IMR-90 (cell line): ENCODE data around the gene NPEPPS. TPM values are rescaled to one million over a fixed set of nuclear protein-coding genes. Genes with fewer than 3 reads are reported as not detected.

ENCODE experiments used
- ATAC-seq: fragments of 200-7000 bp; cut with Tn5 transposase; 2 replicates; pipeline ENCODE4 v1.9.1; 2020; ENCODE audit warnings: low read depth, mild to moderate bottlenecking, moderate library complexity
- BruUV-seq: library from RNA; stranded (reverse); fragments of 400-500 nt; replicated peaks from 2 replicates; lab custom pipeline; 2021; lab: Mats Ljungman, UMichigan
- CTCF ChIA-PET: fragments of 300-600 bp; formaldehyde crosslinking; extraction: SDS; loops from one replicate; lab custom pipeline; 2021; ENCODE audit warnings: antibody characterized with exemption; lab: Yijun Ruan, JAX
- POLR2A ChIA-PET: fragments of 300-600 bp; sonication (Branson Sonifier 250); formaldehyde crosslinking; loops from one replicate; lab custom pipeline; 2022; ENCODE audit warnings: antibody characterized with exemption; ENCODE audit not compliant: unreplicated experiment; lab: Charles Lee
- DNase-seq: peaks from one replicate; pipeline ENCODE4 v3.0.0; 2013
- H2AFZ ChIP-seq: replicated peaks from 2 replicates; pipeline ENCODE3; 2013; ENCODE audit warnings: low read length, mild to moderate bottlenecking; ENCODE audit not compliant: poor library complexity
- H2AK5ac ChIP-seq: 2 replicates; pipeline ENCODE4 v1.6.1; 2013; ENCODE audit warnings: low read depth, low read length, inconsistent platforms
- H2AK9ac ChIP-seq: replicated peaks from 2 replicates; pipeline ENCODE3; 2013; ENCODE audit warnings: mild to moderate bottlenecking, low read depth, low read length, moderate library complexity; ENCODE audit not compliant: poor library complexity
- H2BK120ac ChIP-seq: 2 replicates; pipeline ENCODE4 v1.6.1; 2013; ENCODE audit warnings: low read depth, low read length, inconsistent platforms
- H2BK15ac ChIP-seq: 3 replicates; pipeline ENCODE4 v1.6.1; 2013; ENCODE audit warnings: low read depth, low read length, inconsistent platforms
- H2BK20ac ChIP-seq: 2 replicates; pipeline ENCODE4 v1.6.1; 2013; ENCODE audit warnings: low read depth, mild to moderate bottlenecking, inconsistent platforms, low read length, moderate library complexity
- H2BK5ac ChIP-seq: 2 replicates; pipeline ENCODE4 v1.6.1; 2013; ENCODE audit warnings: mild to moderate bottlenecking, low read depth, low read length, inconsistent platforms; ENCODE audit not compliant: poor library complexity, severe bottlenecking
- H3K14ac ChIP-seq: replicated peaks from 2 replicates; pipeline ENCODE4 v1.6.1; 2013; ENCODE audit warnings: low read depth, low read length, inconsistent platforms
- H3K18ac ChIP-seq: 2 replicates; pipeline ENCODE4 v1.6.1; 2013; ENCODE audit warnings: low read depth, low read length, control low read depth
- H3K23ac ChIP-seq: 2 replicates; pipeline ENCODE4 v1.6.1; 2013; ENCODE audit warnings: low read depth, low read length, inconsistent platforms
- H3K27ac ChIP-seq: 2 replicates; pipeline ENCODE4 v1.5.1; 2013; ENCODE audit warnings: mild to moderate bottlenecking, control low read depth, low read length; ENCODE audit not compliant: insufficient read depth
- H3K27me3 ChIP-seq: 2 replicates; pipeline ENCODE4 v1.6.1; 2013; ENCODE audit warnings: low read length; ENCODE audit not compliant: control insufficient read depth, insufficient read depth
- H3K36me3 ChIP-seq: 2 replicates; pipeline ENCODE4 v1.6.1; 2013; ENCODE audit warnings: low read length, mixed read lengths; ENCODE audit not compliant: control insufficient read depth, insufficient read depth
- H3K4ac ChIP-seq: 2 replicates; pipeline ENCODE4 v1.6.1; 2013; ENCODE audit warnings: low read depth, low read length, inconsistent platforms
- H3K4me1 ChIP-seq: 2 replicates; pipeline ENCODE4 v1.6.1; 2013; ENCODE audit warnings: low read length, mixed read lengths; ENCODE audit not compliant: control insufficient read depth, insufficient read depth
- H3K4me2 ChIP-seq: 2 replicates; pipeline ENCODE4 v1.6.1; 2013; ENCODE audit warnings: low read depth, mild to moderate bottlenecking, control low read depth, low read length, moderate library complexity
- H3K4me3 ChIP-seq: 2 replicates; pipeline ENCODE4 v1.5.1; 2013; ENCODE audit warnings: low read depth, mild to moderate bottlenecking, control low read depth, low read length, moderate library complexity; ENCODE audit not compliant: insufficient read depth
- H3K56ac ChIP-seq: 2 replicates; pipeline ENCODE4 v1.6.1; 2013; ENCODE audit warnings: low read length, inconsistent platforms; ENCODE audit not compliant: insufficient read depth; ENCODE audit errors: extremely low read depth
- H3K79me1 ChIP-seq, 2 experiments: 2 replicates each; pipeline ENCODE4 v1.6.1; 2013; ENCODE audit warnings: low read length in 2 of 2, inconsistent platforms in 1 of 2, low read depth in 1 of 2
- H3K9ac ChIP-seq: 2 replicates; pipeline ENCODE4 v1.6.1; 2013; ENCODE audit warnings: low read depth, low read length, control low read depth
- H3K9me1 ChIP-seq: 2 replicates; pipeline ENCODE4 v1.6.1; 2013; ENCODE audit warnings: low read length, inconsistent platforms; ENCODE audit not compliant: insufficient read depth
- H3K9me3 ChIP-seq: 2 replicates; pipeline ENCODE4 v1.6.1; 2013; ENCODE audit warnings: low read length; ENCODE audit not compliant: control insufficient read depth, insufficient read depth
- H4K20me1 ChIP-seq: 2 replicates; pipeline ENCODE4 v1.6.1; 2013; ENCODE audit warnings: low read length, inconsistent platforms; ENCODE audit not compliant: insufficient read depth
- H4K5ac ChIP-seq: 2 replicates; pipeline ENCODE4 v1.6.1; 2013; ENCODE audit warnings: mild to moderate bottlenecking, low read depth, low read length, control low read depth
- H4K8ac ChIP-seq, 2 experiments: 2 replicates each; pipeline ENCODE4 v1.6.1; 2013; ENCODE audit warnings: low read depth in 2 of 2, low read length in 2 of 2, control low read depth in 1 of 2, inconsistent platforms in 1 of 2
- H4K91ac ChIP-seq: 2 replicates; pipeline ENCODE4 v1.6.1; 2013; ENCODE audit warnings: low read depth, low read length, inconsistent platforms; ENCODE audit not compliant: insufficient read depth
- CEBPB ChIP-seq: IDR thresholded peaks from 2 replicates; pipeline ENCODE4 v1.6.1; 2012; ENCODE audit warnings: low read depth, low read length, improper control_type of control experiment
- CHD1 ChIP-seq: IDR thresholded peaks from 2 replicates; pipeline ENCODE4 v1.6.1; 2012; ENCODE audit warnings: low read depth, low read length, improper control_type of control experiment
- CTCF ChIP-seq: conservative IDR thresholded peaks from 2 replicates; pipeline ENCODE4 v1.5.1; 2012; ENCODE audit warnings: mild to moderate bottlenecking, low read depth, low read length, improper control_type of control experiment
- ELK1 ChIP-seq: fragments of 150-350 bp; IDR thresholded peaks from 2 replicates; pipeline ENCODE4 v1.6.1; 2016; ENCODE audit warnings: low read depth, mild to moderate bottlenecking, low read length, moderate library complexity, borderline replicate concordance
- FOS ChIP-seq: fragments of 150-350 bp; IDR thresholded peaks from 2 replicates; pipeline ENCODE4 v1.6.1; 2016; ENCODE audit warnings: low read depth, low read length
- MAZ ChIP-seq: IDR thresholded peaks from 2 replicates; pipeline ENCODE4 v1.6.1; 2012; ENCODE audit warnings: low read depth, mild to moderate bottlenecking, low read length, improper control_type of control experiment, moderate library complexity, borderline replicate concordance
- MXI1 ChIP-seq: IDR thresholded peaks from 2 replicates; pipeline ENCODE4 v1.6.1; 2012; ENCODE audit warnings: low read depth, mild to moderate bottlenecking, low read length, moderate library complexity, borderline replicate concordance
- POLR2A ChIP-seq: IDR thresholded peaks from 2 replicates; pipeline ENCODE4 v1.6.1; 2012; ENCODE audit warnings: mild to moderate bottlenecking, low read depth, low read length
- RAD21 ChIP-seq: IDR thresholded peaks from 2 replicates; pipeline ENCODE4 v1.6.1; 2012; ENCODE audit warnings: low read length, improper control_type of control experiment
- RCOR1 ChIP-seq: IDR thresholded peaks from 2 replicates; pipeline ENCODE4 v1.6.1; 2012; ENCODE audit warnings: mild to moderate bottlenecking, low read length, improper control_type of control experiment; ENCODE audit not compliant: insufficient replicate concordance
- RFX5 ChIP-seq: IDR thresholded peaks from 2 replicates; pipeline ENCODE4 v1.8.0; 2012; ENCODE audit warnings: low read depth, mild to moderate bottlenecking, low read length, moderate library complexity
- SMC3 ChIP-seq: fragments of 150-350 bp; IDR thresholded peaks from 2 replicates; pipeline ENCODE4 v1.6.1; 2016; ENCODE audit warnings: low read depth, mild to moderate bottlenecking, antibody characterized with exemption, low read length, moderate library complexity
- WGBS, 2 experiments: methylation state at CpG; one replicate each; pipeline versions ENCODE4 v1.1.5 to v1.1.7; 2013; ENCODE audit warnings: missing lambda C conversion rate in 2 of 2; ENCODE audit not compliant: insufficient read length in 1 of 2; ENCODE audit errors: extremely low coverage in 2 of 2; 5-methylcytosine and 5-hydroxymethylcytosine counted together
- dilution Hi-C: fragments of 300-500 bp; cut with HindIII; formaldehyde crosslinking; loops from one replicate; pipeline ENCODE4 v1.14.3; 2018; ENCODE audit warnings: low sequenced_read_pairs; ENCODE audit not compliant: unreplicated experiment
- in situ Hi-C: fragments of 300-500 bp; cut with MboI; formaldehyde crosslinking; loops from 3 replicates; pipeline ENCODE4 v1.14.3; 2019; ENCODE audit warnings: low sequenced_read_pairs, inconsistent platforms, mixed read lengths
- intact Hi-C: fragments of 100-400 bp; cut with micrococcal nuclease; formaldehyde crosslinking; loops from 2 replicates; pipeline ENCODE4 v1.10.0; 2022
- polyA plus RNA-seq, 3 experiments: library from polyadenylated mRNA; depleted of rRNA; stranded (reverse); fragments of >200 nt; gene quantifications; 2 replicates each; pipeline ENCODE4 v1.2.3, GENCODE V29; 2012; ENCODE audit warnings: low replicate concordance in 1 of 3
- total RNA-seq: library from RNA; depleted of rRNA; stranded (reverse); fragments of >200 nt; gene quantifications from 2 replicates; pipeline ENCODE4 v1.2.3, GENCODE V29; 2012
- TF ChIP-seq, protein P1 (sequence below): fragments of 150-350 bp; IDR thresholded peaks from 2 replicates; pipeline ENCODE4 v1.6.1; 2017; ENCODE audit warnings: mild to moderate bottlenecking, antibody characterized with exemption, low read length, low read depth

The NPEPPS gene
- total and polyA plus RNA-seq, 2 of the 4 experiments (the other 2 are of a cell fraction) = 54.1 to 64.6 TPM

GRCh38 chr17:47640076-47640475 lies 109.2 kb downstream of the NPEPPS start:
- Histone ChIP-seq H2AFZ (no peak overlapping the region), H2BK120ac (no peak overlapping the region), H2AK5ac (no peak overlapping the region), H2BK15ac (no peak overlapping the region), H3K9me1 (0 out of 2 replicates have a peak, but pooled peaks cover 2% of the 10 kb centered on the region), H3K27me3 (no peaks in the 10 kb centered on the region), H3K9ac (no peak overlapping the region), H3K27ac (no peak overlapping the region), H3K4me1 (no peaks in the 10 kb centered on the region), H3K18ac (no peak overlapping the region), H2AK9ac (no peak overlapping the region), H4K91ac (no peak overlapping the region), H3K23ac (no peak overlapping the region), H2BK20ac (no peak overlapping the region), H4K20me1 (no peaks in the 10 kb centered on the region), H3K4me3 (no peak overlapping the region), H3K9me3 (no peaks in the 10 kb centered on the region), H3K4ac (no peak overlapping the region), H3K4me2 (no peak overlapping the region), H2BK5ac (no peak overlapping the region), H3K56ac (no peak overlapping the region), H3K14ac (no peak overlapping the region), H3K79me1 (peaks cover 0 to 5% of the 10 kb centered on the region in 2 experiments; a peak in 1 of 4 replicates), H4K8ac (no peak overlapping the region), H4K5ac (no peak overlapping the region), H3K36me3 (no peaks in the 10 kb centered on the region)
- WGBS, 2 experiments = no CpG with 5 or more reads among the region's 3 CpGs
- in situ Hi-C loops = no loop called here
- ChIA-PET POLR2A (interaction anchor here (0.5 kb wide), 1 partner anchor 158 kb away, joined by 17 read pairs; no protein-coding TSS in a partner anchor), CTCF (interaction anchor here (0.6 kb wide), 1 partner anchor 19 kb away, joined by 3 read pairs; no protein-coding TSS in a partner anchor)
- ATAC-seq = no peak
- TF ChIP-seq RFX5 = no peak
- no peak for TF ChIP-seq CHD1
- TF ChIP-seq ELK1 = no peak
- no peak for TF ChIP-seq MXI1
- TF ChIP-seq RAD21 = no peak
- TF ChIP-seq RCOR1 = no peak
- no peak for TF ChIP-seq POLR2A
- no peak for TF ChIP-seq CTCF
- TF ChIP-seq, protein P1, sequence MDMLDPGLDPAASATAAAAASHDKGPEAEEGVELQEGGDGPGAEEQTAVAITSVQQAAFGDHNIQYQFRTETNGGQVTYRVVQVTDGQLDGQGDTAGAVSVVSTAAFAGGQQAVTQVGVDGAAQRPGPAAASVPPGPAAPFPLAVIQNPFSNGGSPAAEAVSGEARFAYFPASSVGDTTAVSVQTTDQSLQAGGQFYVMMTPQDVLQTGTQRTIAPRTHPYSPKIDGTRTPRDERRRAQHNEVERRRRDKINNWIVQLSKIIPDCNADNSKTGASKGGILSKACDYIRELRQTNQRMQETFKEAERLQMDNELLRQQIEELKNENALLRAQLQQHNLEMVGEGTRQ = no peak
- no peak for TF ChIP-seq FOS
- no peak for TF ChIP-seq CEBPB
- TF ChIP-seq MAZ = no peak
- TF ChIP-seq SMC3 = no peak
- no peak for DNase-seq
- intact Hi-C loops = no loop called here
- dilution Hi-C loops = no loop called here
- no TSS peak for BruUV-seq
